GM12891 (cell line): ENCODE measurements around the gene ZNF618.

Experiments used
- DNase-seq: peaks from one replicate; pipeline ENCODE4 v3.0.0; 2011; ENCODE audit warnings: low spot score; ENCODE audit not compliant: insufficient read length
- FAIRE-seq: peaks from 2 replicates; lab custom pipeline; 2011; peaks lifted over from hg19 to GRCh38; lab: Jason Lieb, UNC
- PAX5 ChIP-seq: IDR thresholded peaks from 2 replicates; pipeline ENCODE4 v1.6.1; 2011; ENCODE audit warnings: low read length, moderate library complexity, mild to moderate bottlenecking; ENCODE audit not compliant: insufficient read depth, severe bottlenecking
- POLR2A ChIP-seq: IDR thresholded peaks from 2 replicates; pipeline ENCODE4 v1.6.1; 2011; ENCODE audit warnings: low read depth, low read length, control low read depth
- POLR2AphosphoS5 ChIP-seq: IDR thresholded peaks from 2 replicates; pipeline ENCODE4 v1.6.1; 2011; ENCODE audit warnings: low read depth, low read length, control low read depth
- POU2F2 ChIP-seq: IDR thresholded peaks from 2 replicates; pipeline ENCODE4 v1.6.1; 2011; ENCODE audit warnings: low read depth, mild to moderate bottlenecking, control low read depth, low read length, moderate library complexity
- SPI1 ChIP-seq: IDR thresholded peaks from 2 replicates; pipeline ENCODE4 v1.6.1; 2011; ENCODE audit warnings: low read depth, low read length, control low read depth
- TAF1 ChIP-seq: IDR thresholded peaks from 2 replicates; pipeline ENCODE4 v1.6.1; 2011; ENCODE audit warnings: low read depth, low read length, control low read depth

ZNF618 gene

DNA sequence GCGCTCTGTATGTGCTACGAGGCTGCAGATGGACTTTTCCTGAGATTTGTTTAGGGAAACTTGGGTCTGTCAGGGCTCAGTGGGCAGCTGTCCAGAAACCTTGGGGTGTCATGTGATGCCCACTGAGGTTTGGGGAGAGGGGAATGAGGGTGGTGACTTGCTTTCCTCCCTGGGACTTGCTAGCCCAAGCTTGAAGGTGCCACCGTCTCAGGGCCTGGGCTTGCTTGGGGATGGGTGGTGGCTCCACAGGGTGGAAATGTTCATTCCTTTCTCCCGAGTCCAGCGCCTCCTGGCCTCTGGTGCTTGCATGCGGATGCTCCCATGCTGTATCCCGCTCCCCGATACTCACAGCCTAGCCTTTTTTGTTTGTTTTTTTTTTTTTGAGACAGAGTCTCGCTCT is 33.3 kb downstream of the ZNF618 start:
- DNase-seq (no peak), FAIRE-seq (no peak)
- no peak for TF ChIP-seq SPI1
- TF ChIP-seq POLR2AphosphoS5: no peak
- no peak for TF ChIP-seq POLR2A
- no peak for TF ChIP-seq POU2F2
- TF ChIP-seq PAX5: no peak
- no peak for TF ChIP-seq TAF1

DNA sequence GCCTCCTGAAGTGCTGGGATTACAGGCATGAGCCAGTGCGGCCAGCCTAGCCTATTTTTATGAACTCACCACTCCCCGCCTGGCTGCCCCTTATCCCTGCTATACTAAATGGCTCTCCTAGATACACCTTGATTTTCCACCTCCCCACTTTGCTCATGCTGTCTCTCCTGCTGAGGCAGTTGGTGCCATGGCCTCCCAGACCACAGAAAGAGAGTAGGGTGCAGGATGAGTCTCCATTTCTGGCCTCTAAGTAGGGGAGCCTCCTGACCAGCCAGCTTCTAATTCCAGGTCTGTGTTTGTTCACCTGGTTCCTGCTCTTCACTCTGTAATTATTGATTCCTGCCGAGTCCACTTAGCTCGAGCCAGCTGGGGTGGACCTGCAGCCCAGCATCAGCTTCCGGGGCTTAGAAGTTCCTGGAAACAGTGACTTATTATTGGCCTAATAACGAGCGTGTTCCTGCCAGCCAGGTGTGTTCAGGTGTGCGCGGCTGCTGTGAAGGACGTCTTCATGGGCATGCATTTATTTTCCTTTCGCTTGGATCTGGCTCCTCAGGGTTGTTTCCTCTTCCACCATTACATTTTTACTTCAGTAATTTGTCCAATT is 34.0 kb downstream of the ZNF618 start:
- no peak for FAIRE-seq
- TF ChIP-seq POLR2A (no peak), PAX5 (no peak), TAF1 (no peak), SPI1 (no peak), POLR2AphosphoS5 (no peak), POU2F2 (no peak)
- DNase-seq: no peak

DNA sequence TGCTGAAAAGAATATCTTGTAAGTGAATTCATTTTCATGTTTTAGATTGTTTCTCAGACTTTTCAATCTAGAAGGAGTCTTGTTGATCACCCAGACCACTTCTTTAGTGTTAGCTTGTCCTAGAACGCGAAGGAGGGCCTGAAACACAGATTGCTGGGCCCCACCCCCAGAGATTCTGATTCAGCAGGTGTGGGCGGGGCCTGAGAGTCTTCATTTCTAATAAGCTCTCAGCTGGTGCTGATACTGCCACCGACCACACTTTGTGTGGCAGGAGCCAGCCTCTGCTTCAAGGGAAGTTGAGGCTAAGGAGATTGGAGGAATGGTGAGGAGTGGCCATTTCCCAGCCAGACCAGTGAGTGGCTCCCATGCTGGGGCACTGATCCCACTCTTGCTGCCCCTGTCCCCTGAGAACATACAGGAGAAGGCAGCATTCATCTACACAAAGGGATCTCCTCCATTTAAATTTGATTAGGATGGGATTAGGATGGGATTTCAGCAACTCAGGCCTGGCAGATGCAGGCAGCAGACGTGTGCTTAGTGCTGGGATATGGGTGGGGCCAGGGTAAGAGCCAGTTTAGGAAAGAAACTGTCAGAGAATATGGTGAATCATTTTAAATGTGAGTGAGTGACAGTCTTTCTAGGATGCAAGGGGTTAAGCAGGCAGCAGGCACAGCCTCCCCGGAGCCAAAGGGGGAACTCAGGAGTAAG is 35.9 kb downstream of the ZNF618 start:
- TF ChIP-seq TAF1: no peak
- TF ChIP-seq POLR2A: no peak
- TF ChIP-seq POLR2AphosphoS5: no peak
- no peak for TF ChIP-seq POU2F2
- TF ChIP-seq SPI1: no peak
- no peak for TF ChIP-seq PAX5
- FAIRE-seq: no peak
- no peak for DNase-seq

DNA sequence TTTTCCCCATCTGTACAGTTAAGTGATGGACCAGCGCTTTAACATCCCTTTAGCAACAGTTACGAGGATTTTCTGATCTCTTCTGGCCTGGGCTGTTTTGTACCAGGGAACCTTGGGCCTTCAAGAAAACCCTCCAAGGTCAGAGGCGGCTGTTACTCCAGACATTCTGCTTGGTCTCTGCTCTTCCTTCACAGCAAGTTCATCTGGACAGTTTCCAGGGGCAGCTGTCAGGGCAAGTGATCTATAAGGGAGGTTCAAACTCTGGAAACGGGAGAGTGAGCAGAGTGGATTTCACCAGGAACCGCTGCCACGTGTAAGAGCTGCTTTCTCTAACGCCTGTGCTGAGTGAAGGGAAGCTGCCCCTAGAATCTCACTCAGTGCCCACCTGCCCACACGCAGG is 36.7 kb downstream of the ZNF618 start:
- TF ChIP-seq POLR2AphosphoS5: no peak
- TF ChIP-seq POLR2A: no peak
- no peak for TF ChIP-seq SPI1
- no peak for TF ChIP-seq PAX5
- no peak for TF ChIP-seq TAF1
- no peak for TF ChIP-seq POU2F2
- FAIRE-seq: no peak
- DNase-seq: no peak

DNA sequence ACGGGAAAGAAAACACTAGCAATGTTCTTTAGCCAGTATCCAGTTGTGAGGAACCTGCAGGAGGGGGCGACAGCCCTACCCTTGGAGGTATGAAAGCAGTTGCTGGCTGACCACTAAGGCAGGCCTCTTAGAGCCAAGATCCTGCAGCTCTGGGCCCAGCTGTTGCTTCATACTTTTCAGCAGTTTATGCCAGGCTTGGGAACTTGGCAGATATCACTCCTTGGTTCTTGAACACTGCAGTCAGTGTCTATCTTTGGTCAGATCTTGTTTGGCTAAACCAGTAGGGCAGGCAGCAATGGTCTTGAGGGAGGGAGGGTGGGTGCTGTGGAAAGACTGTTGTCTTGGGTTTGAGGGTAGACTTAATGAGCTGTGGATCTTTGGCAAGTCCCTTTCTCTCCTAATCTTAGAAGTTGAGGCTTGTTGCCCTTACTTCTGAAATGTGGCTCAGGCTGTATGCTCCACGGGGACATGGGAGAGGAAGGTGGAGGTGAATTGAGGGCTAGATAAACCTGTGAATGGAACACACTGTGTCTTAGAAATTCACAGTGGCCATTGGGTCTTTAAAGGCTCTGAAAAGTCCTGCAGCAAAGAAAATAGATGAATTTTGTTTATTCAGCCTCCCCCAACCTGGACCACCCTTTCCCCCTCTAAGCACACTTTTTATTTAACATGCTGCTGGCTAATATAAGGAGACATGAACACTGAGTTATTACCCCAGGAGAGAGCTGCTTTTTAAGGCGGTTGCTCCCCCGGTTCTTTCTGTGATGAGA is 37.5 kb downstream of the ZNF618 start:
- DNase-seq (no peak), FAIRE-seq (no peak)
- TF ChIP-seq POLR2A: no peak
- TF ChIP-seq PAX5: no peak
- no peak for TF ChIP-seq TAF1
- no peak for TF ChIP-seq SPI1
- TF ChIP-seq POU2F2: no peak
- no peak for TF ChIP-seq POLR2AphosphoS5

DNA sequence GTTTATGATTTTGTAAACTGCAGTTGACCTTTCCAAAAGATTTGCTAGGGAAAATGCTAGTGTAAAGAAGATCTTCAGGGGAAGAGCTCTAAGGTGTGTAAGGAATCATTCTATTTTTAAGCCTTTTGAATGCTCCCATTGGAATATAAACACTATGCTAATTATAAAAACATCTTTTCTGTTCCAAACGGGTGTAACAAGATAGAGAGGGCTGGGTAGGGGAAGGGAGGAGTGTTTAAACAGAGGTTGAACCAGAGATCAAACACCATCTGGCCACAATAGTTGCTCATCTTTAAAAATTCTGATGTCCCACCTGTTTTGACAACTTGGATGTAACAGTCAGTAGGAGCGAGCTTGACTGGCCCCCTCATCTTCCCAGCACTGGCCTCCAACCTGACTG is 38.4 kb downstream of the ZNF618 start:
- FAIRE-seq: no peak
- DNase-seq: no peak
- TF ChIP-seq TAF1 (no peak), POLR2AphosphoS5 (no peak), PAX5 (no peak), POLR2A (no peak), SPI1 (no peak), POU2F2 (no peak)

DNA sequence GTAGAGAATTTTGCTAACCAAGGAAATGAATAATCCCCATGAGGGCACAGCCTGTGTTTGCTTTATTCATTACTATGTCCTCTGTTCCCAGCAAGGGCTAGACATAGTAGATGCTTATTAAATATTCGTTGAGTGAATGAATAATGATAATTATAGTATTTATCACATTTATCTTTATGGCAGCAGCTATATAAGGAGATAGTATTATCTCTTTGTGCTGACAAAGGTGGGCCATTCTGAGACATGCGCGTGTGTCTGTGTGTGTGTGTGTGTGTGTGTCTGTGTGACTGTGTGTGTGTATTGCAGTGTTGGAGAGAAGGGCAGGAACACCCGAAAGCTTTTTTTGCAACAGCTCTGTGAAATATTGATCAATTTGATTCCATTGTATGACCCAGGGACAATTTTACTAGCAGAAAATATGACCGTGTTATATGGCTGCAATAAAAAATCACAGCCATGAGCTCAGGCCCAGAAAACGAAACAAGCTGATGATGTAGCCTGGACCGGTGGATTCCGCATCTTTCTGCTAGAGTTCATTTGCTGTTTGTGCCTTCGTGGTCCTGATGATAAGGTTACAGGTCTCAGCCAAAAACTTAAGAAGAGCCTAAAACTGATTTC is 39.8 kb downstream of the ZNF618 start:
- FAIRE-seq (no peak), DNase-seq (no peak)
- TF ChIP-seq SPI1: no peak
- no peak for TF ChIP-seq PAX5
- no peak for TF ChIP-seq TAF1
- no peak for TF ChIP-seq POLR2AphosphoS5
- TF ChIP-seq POLR2A: no peak
- TF ChIP-seq POU2F2: no peak

DNA sequence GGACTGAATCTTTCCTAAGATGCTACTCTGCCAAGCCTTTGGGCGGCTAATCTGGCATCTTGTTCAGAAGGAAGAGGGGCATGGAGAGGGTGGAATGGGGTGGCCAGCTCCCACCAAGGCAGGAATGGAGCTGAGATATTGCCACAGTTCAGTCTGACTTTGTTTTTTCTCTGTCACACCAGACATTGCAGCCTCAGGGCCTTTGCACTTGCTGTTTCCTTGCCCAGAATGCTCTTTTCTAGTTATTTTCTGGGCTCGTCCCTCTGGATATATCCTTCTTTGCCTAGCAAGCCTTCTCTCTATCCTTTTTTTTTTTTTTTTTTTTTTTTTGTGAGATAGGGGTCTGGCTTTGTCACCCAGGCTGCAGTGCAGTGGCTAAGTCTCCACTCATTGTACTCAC is 40.8 kb downstream of the ZNF618 start:
- TF ChIP-seq SPI1 (no peak), POLR2A (no peak), TAF1 (no peak), POU2F2 (no peak), POLR2AphosphoS5 (no peak), PAX5 (no peak)
- FAIRE-seq: no peak

More for the DNA sequence above, 40.8 kb downstream of the ZNF618 start:
- no peak for DNase-seq
